GM19025 (cell line): ENCODE results near the gene SLC6A1.
"Not testable (repeated sequence)": the region's sequence is repeated elsewhere in the genome, so short reads cannot be mapped to it uniquely, and the experiment has no call there.

ENCODE experiments used
- ATAC-seq: cut with Tn5 transposase; IDR thresholded peaks from one replicate; pipeline ENCODE4 v1.9.1; 2021; ENCODE audit warnings: mild to moderate bottlenecking, low read depth, moderate library complexity; ENCODE audit not compliant: unreplicated experiment

SLC6A1 gene

GRCh38 chr3:11056531-11057050 is 64.0 kb downstream of the SLC6A1 start:
- no peak for ATAC-seq

- no peak for ATAC-seq
These were observed 65.1 kb downstream of the SLC6A1 start for GRCh38 chr3:11057655-11058054.

DNA sequence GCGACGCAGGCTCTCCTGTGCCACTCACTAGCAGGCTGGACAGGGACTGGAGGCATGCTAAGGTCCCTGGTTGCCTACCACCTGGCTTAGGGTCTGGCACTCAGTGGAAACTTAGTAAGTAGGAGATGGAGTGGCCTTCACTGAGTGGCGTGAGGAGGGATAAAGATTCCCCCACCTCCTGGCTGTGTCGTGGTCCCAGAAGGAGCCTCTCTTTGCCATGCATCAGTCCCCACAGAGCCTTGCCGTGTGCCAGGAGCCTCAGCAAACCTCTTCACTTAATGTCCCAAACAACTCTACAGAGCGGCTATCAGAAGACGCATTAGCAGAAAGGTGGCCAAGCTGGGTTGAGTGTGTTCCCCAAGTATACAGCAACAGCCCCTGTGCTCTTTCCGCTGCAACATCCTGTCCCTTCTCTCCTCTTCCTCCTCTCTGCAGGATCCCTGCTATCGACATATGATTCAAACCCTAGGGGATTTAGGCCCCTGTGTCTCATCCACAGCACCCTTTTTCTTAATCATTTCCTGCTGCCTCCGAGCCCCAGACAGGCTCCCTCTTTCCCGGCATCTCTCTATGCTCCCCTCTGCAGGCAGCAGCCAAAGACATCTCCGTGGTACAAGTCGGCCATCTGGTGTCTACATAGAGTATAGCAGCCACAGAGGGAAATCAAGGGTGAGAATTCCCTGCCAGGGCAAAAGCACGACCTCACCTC is 66.7 kb downstream of the SLC6A1 start:
- ATAC-seq, result no peak

GRCh38 chr3:11059799-11060115 is 67.2 kb downstream of the SLC6A1 start:
- no peak for ATAC-seq

DNA sequence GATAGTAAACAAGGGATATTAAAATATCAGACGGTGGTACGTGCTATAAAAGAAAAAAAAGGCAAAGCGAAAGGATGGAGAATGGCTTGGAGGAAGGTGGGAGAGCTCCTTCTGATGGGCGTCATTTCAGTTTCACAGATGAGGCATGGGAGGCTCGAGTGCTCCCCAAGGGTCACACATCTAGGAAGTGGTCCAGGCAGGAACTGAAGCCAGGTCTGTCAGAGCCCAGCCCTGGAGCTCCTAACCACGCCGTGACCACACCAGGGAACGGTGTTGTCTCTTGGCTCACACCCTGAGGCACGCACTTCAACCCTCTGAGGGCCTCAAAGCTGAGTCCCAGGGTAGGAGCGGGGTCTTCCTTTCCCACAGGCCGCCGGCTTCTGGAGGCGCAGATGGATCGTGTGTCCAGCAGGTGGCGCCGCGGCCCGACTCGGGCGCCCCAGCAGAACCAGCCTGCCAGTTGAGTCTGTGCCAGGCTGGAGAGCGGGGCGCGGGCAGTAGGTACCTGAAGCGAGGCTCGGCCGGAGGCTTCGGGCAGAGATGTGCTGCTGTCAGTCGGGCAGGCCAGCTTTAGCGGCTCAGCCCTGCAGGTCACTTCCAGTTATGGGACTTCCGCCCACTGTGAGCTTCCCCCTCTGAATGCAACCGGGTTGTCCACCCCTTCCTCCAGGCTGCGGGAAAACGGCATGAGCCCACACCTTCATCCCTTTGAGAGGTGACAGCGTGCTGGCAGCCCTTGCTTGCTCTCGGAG is 68.1 kb downstream of the SLC6A1 start:
- no peak for ATAC-seq

GRCh38 chr3:11061268-11061871 is 68.8 kb downstream of the SLC6A1 start:
- not testable (repeated sequence) for ATAC-seq

- ATAC-seq, result no peak
These were observed 70.2 kb downstream of the SLC6A1 start for GRCh38 chr3:11062704-11063103.

- no peak for ATAC-seq
These were observed 78.7 kb downstream of the SLC6A1 start for GRCh38 chr3:11071096-11071755.

- no peak for ATAC-seq
These were observed 80.1 kb downstream of the SLC6A1 start for GRCh38 chr3:11072631-11073030.

DNA sequence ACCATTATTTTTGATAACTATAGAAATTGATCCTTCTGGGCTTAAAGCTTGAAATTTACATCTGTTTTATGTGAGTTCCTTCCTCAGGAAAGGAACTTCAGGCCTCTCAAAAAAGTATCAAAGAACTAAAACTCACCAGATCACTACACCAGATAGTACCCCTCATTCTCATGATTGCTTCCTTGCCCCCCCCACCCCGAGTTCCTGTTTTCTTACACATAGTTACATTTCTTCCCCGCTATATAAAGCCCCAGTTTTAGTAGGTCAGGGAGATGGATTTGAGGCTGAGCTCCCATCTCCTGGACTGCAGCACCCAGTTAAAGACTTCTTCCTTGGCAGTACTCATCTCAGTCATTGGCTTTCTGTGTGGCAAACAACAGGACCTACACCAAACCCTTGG is 81.5 kb downstream of the SLC6A1 start:
- no peak for ATAC-seq

DNA sequence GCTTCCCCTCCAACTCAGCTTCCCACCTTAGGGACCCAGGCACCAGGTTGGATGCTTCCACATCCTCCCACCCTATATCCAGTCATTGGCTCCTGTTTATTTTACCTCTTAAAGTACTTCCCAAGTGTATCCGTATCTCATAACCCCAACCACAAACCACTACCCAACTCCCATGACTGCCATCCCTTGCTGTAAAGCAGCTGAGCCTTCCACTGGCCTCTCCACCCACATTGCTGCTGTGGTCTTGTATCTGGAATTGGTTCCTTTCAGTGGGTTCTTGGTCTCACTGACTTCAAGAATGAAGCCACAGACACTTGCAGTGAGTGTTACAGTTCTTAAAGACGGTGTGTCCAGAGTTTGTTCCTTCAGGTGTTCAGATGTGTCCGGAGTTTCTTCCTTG is 81.9 kb downstream of the SLC6A1 start:
- no peak for ATAC-seq

- not testable (repeated sequence) for ATAC-seq
These were observed 82.6 kb downstream of the SLC6A1 start for GRCh38 chr3:11075122-11075521.

- ATAC-seq, result no peak
These were observed 84.2 kb downstream of the SLC6A1 start for GRCh38 chr3:11076711-11077110.

GRCh38 chr3:11077466-11077865 is 84.9 kb downstream of the SLC6A1 start:
- no peak for ATAC-seq

DNA sequence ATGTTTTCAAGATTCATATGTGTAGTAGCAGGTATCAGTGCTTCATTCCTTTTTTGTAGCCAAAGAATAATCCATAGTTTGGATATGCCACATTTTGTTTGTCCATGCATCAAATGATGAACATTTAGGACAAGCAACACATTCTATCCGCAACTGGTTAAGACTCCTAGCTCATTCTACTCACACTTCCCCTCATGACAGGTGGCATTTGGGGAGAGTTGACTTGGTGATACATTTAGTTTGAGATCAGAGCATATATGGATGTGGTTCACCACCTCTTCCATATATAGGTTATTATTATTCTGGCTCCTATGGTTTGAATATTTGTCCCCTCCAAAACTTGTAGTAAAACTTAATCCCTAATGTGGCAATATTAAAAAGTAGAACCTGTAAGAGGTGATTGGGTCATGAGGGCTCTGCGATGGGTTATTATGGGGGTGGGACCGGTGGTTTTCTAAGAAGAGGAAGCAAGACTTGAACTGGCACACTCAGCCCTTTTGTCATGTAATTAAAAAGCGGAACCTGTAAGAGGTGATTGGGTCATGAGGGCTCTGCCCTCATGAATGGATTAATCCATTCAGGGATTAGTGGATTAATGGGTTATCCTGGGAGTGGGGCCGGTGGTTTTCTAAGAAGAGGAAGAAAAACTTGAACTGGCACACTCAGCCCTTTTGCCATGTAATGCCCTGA is 86.4 kb downstream of the SLC6A1 start:
- ATAC-seq, result no peak

DNA sequence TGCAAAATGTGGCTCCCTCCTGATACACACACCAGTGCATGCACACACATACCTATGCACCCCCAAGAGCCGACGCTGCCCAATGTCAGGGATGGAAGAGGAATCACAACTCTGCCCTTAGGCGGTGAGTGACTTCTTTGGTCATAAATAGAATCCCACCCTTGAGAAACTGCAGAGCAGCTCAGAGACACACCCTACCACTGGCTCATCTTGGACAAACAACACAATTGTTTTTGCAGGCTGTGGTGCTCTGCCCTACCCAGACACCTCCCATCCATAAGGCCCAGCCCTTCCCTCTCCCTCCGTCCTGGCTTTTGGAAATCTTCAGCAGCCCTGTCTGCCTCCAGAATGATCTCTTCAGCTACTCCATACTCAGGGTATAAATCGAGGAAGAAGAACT is 87.9 kb downstream of the SLC6A1 start:
- no peak for ATAC-seq

GRCh38 chr3:11084098-11084497 is 91.5 kb downstream of the SLC6A1 start:
- ATAC-seq, result no peak

DNA sequence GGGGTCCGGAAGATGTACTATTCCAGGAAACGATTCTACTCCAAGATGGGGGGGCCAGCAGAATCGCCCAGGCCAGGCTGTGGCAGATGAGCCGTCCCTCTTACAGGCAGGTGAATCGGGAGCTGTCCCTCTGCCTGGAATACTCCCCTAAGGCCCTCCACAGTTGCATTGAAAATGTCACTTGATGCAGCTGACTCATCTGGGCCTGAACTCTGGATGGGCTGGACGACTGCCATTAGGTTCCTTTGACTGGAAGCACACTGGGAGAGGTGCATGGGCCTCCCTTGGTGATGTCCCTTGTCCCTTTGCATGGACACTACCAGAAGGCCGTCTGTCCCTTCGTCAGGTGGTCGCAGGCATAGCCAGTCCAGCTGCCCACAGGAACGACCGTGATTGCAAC is 92.1 kb downstream of the SLC6A1 start:
- no peak for ATAC-seq

- ATAC-seq, result no peak
These were observed 92.7 kb downstream of the SLC6A1 start for GRCh38 chr3:11085093-11085840.

DNA sequence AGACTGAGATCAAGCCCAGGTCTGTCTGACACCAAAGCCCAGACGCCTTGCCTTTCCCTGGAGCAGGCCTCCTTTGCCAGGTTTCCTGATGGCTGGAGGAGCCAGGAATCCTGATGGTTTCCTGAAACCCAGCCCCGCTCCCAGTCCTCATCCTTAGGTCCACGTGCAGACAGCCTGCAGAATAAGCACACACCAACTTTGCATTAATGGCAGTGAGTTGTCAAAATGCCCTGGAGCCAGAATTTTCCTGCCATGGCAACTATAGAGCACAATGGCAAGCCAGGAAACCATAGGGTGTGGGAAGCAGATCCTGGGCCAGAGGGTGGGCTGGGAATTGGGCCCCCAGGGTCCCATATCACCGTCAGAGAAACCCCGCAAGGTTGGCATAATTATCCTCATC is 94.3 kb downstream of the SLC6A1 start:
- ATAC-seq, result no peak
